Activated T-cell treated with anti-CD3 and anti-CD28 coated beads, Interleukin-2, amount 50 U/mL, for 48 hours (primary cell): ENCODE measurements around the gene PHACTR4.
"Not testable (repeated sequence)": the region's sequence is repeated elsewhere in the genome, so short reads cannot be mapped to it uniquely, and the experiment has no call there.

Experiments
- DNase-seq, 2 experiments: peaks; one replicate each; pipeline ENCODE4 v3.0.0-alpha.2; 2020

Gene PHACTR4

DNA sequence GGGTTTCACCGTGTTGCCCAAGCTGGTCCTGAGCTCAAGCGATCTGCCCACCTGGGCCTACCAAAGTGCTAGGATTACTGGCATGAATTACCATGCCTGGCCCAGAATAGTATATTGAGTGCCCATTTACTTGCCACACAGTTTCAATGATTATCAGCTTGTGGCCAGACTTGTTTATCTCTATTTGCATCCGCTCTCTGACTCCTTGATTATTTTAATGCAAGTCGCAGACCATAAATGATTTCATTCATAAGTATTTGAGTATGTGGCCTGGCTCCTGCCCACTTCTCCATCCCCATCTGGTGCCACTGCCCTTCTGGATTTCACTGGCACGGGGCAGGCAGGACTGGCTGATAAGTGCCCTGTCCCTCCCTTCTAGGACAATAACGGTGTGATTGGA lies 165.1 kb downstream of the PHACTR4 start:
- no peak for DNase-seq

DNA sequence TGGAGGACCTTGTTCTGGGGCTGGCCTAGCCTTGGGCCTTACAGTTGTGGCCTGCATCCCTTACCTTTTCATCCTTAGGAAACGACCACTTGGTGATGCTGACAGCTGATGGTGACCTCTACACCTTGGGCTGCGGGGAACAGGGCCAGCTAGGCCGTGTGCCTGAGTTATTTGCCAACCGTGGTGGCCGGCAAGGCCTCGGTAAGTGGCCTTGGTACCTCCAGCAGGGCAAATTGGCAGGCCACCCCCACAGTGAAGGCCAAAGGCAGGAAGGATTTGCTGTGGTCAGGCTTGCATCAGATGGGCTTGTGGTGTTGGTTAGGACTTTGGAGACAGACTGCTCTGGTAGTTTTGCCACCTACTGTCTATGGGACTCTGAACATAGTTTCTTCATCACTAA lies 165.6 kb downstream of the PHACTR4 start:
- no peak for DNase-seq

DNA sequence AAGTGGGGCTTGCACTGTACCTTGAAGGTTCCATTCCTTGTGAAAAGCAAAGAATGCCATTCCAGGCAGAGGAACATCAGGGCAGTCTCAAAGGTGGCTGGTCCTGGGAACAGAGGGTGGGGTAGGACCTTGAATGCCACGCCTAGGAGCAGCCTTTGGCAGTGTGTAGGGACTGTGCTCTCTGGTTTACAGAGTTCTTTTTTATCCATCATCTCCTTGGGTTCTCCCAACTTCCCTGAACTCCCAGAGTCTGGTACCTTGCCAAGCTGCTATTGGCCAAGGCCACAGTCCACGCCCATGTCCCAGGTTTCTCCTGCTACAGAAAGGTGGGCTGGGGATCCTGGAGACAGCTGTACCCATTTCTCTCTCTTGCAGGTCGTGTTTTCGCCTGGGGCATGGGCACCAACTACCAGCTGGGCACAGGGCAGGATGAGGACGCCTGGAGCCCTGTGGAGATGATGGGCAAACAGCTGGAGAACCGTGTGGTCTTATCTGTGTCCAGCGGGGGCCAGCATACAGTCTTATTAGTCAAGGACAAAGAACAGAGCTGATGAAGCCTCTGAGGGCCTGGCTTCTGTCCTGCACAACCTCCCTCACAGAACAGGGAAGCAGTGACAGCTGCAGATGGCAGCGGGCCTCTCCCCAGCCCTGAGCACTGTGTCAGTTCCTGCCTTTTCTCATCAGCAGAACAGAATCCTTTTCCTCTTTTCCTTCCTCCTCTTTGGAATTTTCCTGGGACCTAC lies 168.1 kb downstream of the PHACTR4 start:
- no peak for DNase-seq

DNA sequence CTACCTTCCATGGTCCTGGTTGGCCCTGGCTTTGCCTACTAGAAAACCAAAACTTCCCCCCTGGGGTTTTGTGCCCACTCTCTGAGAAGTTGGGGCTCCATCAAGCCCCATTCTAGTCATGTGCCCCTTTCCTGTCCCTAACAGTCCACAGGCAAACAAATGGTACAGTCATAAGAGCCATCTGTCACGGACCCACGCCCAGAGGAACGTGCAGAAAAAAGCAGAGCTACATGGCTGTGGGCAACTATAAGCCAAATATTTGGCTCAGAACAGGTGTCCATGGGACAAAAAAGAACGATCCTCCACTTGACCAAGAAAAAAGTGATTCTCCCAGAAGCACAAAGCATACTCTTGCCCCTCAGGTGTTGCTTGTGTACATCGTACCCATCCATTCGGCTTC lies 168.7 kb downstream of the PHACTR4 start:
- DNase-seq: no peak

DNA sequence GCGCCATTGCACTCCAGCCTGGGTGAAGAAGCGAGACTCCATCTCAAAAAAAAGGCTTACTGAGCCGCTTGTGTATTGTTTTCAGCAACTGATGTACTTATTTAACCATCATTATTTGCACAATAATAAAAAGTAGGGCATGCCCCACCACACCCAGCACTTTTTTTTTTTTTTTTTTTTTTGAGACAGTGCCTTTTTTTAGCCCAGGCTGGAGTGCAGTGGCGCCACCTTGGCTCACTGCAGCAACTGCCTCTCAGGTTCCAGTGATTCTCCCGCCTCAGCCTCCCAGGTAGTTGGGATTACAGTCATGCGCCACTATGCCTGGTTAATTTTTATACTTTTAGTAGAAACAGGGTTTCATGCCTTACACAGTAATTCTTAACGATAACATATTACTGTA lies 171.1 kb downstream of the PHACTR4 start:
- DNase-seq: no peak

DNA sequence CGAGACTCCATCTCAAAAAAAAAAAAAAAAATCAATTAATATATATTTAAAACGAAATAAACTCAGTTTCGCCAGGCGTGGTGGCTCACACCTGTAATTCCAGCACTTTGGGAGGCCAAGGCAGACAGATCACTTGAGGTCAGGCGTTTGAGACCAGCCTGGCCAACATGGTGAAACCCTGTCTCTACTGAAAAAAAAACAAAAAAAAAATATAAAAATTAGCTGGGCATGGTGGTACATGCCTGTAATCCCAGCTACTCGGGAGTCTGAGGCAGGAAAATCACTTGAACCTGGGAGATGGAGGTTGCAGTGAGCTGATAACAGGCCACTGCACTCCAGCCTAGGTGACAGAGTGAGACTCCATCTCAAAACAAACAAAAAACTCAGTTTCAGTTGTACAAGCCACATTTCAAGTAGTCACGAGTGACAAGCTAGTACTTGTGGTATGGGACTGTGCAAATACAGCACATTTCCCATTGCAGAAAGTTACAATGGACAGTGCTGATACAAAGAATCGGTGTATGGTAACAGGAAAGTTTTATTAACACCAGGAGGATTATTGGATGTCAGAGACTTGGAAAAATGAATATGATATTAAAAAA lies 172.0 kb downstream of the PHACTR4 start:
- DNase-seq: not testable (repeated sequence)

DNA sequence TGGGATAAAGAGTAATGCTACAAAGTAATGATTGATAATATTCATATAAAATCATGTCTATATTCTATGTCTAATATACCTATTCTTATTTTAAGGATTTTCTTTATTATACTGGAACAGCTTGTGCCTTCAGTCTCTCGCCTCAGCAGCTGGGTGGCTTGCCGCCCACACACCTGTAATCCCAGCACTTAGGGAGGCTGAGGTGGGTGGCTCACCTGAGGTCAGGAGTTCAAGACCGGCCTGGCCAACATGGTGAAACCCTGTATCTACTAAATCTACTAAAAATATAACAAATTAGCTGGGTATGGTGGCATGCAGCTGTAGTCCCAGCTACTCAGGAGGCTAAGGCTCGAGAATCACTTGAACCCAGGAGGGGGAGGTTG lies 175.7 kb downstream of the PHACTR4 start:
- DNase-seq: no peak

DNA sequence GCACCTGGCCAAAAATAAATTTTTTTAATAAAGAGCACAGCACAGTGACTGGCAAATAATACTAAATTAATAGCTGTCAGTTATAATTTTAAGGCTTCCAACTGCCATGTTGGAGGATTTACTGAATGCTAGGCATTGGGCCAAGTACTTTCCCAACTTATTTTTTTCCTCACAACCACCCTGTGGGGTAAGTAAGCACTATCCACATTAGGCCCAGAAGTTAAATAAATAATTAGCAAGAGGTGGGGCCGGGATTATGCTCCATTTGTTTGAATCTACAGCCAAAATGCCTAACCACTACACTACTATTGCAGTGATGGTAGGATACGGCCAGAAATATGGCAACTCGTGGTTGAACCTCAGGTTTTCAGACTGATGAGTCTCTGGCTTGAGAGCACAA lies 178.8 kb downstream of the PHACTR4 start:
- DNase-seq: no peak
